HUES48 (cell line): ENCODE results near the gene PIAS2.
A peak's percentile ranks its signal among the peaks of the same experiment; 100 is the strongest.
"Not testable (repeated sequence)": the region's sequence is repeated elsewhere in the genome, so short reads cannot be mapped to it uniquely, and the experiment has no call there.

ENCODE experiments used
- H3K27ac ChIP-seq: one replicate; pipeline ENCODE4 v1.7.0; 2013; ENCODE audit warnings: low read depth, low read length, inconsistent platforms
- H3K27me3 ChIP-seq: 2 replicates; pipeline ENCODE4 v1.6.1; 2013; ENCODE audit warnings: mild to moderate bottlenecking, low read length; ENCODE audit not compliant: control insufficient read depth, insufficient read depth
- H3K36me3 ChIP-seq: 2 replicates; pipeline ENCODE4 v1.6.1; 2013; ENCODE audit warnings: low read length; ENCODE audit not compliant: control insufficient read depth, insufficient read depth
- H3K4me1 ChIP-seq: 2 replicates; pipeline ENCODE4 v1.6.1; 2013; ENCODE audit warnings: mild to moderate bottlenecking, low read length; ENCODE audit not compliant: control insufficient read depth, insufficient read depth
- H3K4me3 ChIP-seq: 2 replicates; pipeline ENCODE4 v1.5.1; 2013; ENCODE audit warnings: mild to moderate bottlenecking, low read depth, low read length
- H3K9ac ChIP-seq: 2 replicates; pipeline ENCODE4 v1.6.1; 2013; ENCODE audit warnings: mild to moderate bottlenecking, low read depth, low read length, moderate library complexity
- H3K9me3 ChIP-seq: 2 replicates; pipeline ENCODE4 v1.6.1; 2013; ENCODE audit warnings: low read length; ENCODE audit not compliant: control insufficient read depth, insufficient read depth

The PIAS2 gene

DNA sequence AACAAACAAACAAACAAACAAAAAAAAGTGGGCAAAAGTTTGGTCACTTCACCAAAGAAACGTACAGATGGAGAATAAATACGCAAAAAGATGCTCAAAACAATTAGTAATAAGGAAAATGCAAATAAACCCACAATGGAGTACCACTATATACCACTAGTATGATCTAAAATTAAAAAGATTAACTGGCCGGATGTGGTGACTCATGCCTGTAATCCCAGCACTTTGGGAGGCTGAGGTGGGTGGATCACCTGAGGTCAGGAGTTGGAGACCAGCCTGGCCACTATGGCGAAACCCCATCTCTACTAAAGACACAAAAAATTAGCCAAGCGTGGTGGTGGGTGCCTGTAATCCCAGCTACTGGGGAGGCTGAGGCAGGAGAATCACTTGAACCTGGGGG lies 84.9 kb downstream of the PIAS2 start:
- H3K9ac ChIP-seq, H3K4me3 ChIP-seq, H3K27me3 ChIP-seq, H3K4me1 ChIP-seq, H3K27ac ChIP-seq, H3K9me3 ChIP-seq: not testable (repeated sequence)
- H3K36me3 ChIP-seq: peaks cover 54% of the 10 kb centered on the region

DNA sequence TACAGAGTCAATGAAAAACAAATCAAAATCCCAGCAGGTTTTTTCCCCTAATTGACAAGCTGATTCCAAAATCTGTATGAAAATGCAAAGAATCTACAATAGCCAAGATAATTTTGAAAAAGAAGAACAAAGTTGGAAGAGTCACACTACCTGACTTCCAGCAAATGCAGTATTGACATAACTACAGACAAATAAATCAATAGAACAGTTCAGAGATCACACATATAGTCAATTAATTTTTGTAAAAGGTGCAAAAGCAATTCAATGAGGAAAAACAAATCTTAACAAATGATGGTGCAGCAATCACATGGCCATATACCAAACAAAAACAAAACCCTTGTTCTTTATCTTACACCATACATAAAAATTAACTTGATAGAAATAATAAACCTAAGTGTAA lies 85.9 kb downstream of the PIAS2 start:
- no peaks in the 10 kb centered on the region for H3K27me3 ChIP-seq
- H3K36me3 ChIP-seq: peaks cover 60% of the 10 kb centered on the region
- H3K9me3 ChIP-seq: no peaks in the 10 kb centered on the region
- H3K4me3 ChIP-seq: no peak overlapping the region
- H3K4me1 ChIP-seq: no peaks in the 10 kb centered on the region
- H3K9ac ChIP-seq: no peak overlapping the region
- H3K27ac ChIP-seq: no peak overlapping the region

DNA sequence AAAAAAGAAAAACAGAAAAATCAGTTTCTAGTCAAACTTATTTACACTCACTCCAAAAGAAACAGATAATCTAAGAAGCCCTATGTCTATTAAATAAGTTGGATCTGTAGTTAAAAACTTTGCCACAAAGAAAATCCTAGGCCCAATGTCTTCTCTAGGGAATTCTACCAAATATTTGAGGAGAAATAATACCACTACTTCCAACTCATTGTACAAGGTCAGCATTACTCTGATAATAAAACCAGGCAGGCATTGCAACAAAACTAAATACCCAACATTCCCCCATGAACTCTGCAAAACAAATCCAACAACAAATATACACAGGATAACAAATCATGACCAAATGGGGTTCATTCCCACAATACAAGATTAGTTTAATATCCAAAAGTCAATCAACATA lies 86.7 kb downstream of the PIAS2 start:
- Histone ChIP-seq H3K27ac (no peak overlapping the region), H3K4me1 (no peaks in the 10 kb centered on the region), H3K4me3 (no peak overlapping the region), H3K9ac (no peak overlapping the region), H3K9me3 (no peaks in the 10 kb centered on the region), H3K27me3 (no peaks in the 10 kb centered on the region), H3K36me3 (peaks cover 60% of the 10 kb centered on the region)

DNA sequence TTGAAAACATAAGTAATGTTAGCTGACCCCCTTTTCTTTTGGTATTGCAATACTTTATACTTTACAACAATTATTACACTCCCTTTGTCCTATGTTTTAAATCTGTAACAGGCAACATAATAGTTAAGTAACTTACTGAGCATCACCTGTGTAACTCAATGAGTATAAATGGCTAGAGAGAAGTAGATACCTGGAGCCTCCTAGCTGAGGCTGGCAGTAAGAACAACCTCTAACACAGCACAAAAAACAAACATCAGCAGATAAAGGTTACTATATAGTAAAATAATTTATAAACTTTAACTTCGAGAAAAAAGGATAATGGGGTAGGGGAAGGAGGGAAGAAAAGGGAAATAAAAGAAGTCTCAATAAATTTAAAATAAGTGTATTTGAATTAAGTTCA lies 87.4 kb downstream of the PIAS2 start:
- H3K9ac ChIP-seq: no peak overlapping the region
- no peaks in the 10 kb centered on the region for H3K9me3 ChIP-seq
- H3K27me3 ChIP-seq: no peaks in the 10 kb centered on the region
- H3K4me3 ChIP-seq: no peak overlapping the region
- H3K4me1 ChIP-seq: no peaks in the 10 kb centered on the region
- H3K27ac ChIP-seq: no peak overlapping the region
- H3K36me3 ChIP-seq: peaks cover 57% of the 10 kb centered on the region

DNA sequence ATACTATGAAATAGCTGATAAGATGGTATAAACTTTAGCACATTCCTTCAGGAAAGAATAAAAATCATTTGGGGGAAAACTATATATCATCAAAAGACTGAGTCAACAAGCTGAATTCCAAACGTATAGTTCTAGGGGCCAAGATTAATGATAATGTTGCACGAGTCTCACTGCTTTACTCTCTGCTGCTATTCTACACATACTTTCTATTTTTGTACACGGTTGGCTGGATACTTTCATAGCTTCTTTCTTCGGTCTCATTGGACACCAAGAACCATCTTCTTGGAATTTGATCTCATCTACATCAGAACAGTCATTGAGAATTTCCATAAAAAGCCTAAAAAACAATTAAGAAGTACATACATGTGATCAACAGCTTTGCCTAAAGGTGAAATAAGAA lies 87.8 kb downstream of the PIAS2 start:
- no peak overlapping the region for H3K4me3 ChIP-seq
- no peaks in the 10 kb centered on the region for H3K4me1 ChIP-seq
- peaks cover 56% of the 10 kb centered on the region for H3K36me3 ChIP-seq
- no peak overlapping the region for H3K27ac ChIP-seq
- no peak overlapping the region for H3K9ac ChIP-seq
- H3K27me3 ChIP-seq: no peaks in the 10 kb centered on the region
- no peaks in the 10 kb centered on the region for H3K9me3 ChIP-seq

DNA sequence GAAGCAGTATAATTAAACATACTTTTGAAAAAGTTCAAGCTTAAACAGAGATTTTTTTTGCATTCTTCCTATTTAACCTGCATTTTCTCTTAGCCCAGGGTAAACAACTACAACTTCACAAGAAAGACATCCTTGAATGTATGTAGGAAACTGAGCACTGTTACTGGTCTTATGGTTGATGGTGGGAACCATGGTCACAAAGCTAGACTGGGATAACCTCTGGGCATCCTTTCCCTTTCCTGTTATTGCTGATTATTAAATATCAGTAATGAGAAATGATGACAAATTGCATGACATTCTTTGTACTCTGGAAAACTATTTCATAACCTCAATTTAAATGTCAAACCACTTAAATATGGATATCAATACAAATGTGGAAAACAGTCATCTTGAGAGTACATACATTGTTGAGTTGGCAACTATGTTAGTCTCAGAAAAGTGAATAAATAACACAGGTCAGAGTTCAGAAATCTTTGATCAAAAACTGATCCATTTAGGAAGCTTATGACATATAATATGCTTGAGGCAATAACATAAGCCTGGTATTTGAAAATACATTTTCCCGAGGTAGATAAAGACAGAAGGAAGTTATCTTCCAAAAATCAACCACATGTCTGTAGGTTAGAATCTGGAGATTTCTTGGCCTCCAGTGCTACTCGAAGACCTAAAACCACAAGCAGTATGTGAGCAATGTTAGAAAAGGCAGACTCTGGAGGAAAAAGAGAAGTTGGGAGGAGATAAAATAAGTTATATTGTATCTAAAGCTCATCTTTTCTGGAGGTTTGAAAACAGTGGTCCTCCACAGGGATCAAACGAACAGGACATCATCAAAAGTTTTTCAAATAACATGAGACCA lies 95.2 kb downstream of the PIAS2 start:
- no peaks in the 10 kb centered on the region for H3K4me1 ChIP-seq
- H3K4me3 ChIP-seq: no peak overlapping the region
- H3K9ac ChIP-seq: no peak overlapping the region
- H3K9me3 ChIP-seq: no peaks in the 10 kb centered on the region
- H3K36me3 ChIP-seq: peaks cover 54% of the 10 kb centered on the region
- H3K27me3 ChIP-seq: no peaks in the 10 kb centered on the region
- no peak overlapping the region for H3K27ac ChIP-seq

DNA sequence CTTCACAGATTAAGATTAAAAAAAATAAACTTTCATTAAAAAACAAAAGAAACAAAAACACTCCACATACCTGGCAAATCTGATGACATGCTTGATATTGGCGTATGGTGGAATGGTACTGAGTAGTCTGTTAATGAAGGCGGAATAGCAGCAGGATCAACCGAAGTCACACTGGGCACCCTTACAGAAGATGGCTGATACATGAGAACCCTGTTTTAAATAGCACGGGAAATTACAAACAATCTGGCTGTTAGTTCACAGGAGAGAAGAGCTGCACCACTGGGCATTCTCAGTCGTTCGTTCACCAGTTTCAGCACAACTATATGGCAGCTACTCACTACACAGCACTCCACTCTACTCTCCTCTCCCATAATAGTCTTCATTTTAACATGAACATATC lies 96.4 kb downstream of the PIAS2 start:
- Histone ChIP-seq H3K27me3 (no peaks in the 10 kb centered on the region), H3K4me1 (no peaks in the 10 kb centered on the region), H3K4me3 (no peak overlapping the region), H3K36me3 (peaks cover 42% of the 10 kb centered on the region), H3K9ac (no peak overlapping the region), H3K9me3 (no peaks in the 10 kb centered on the region), H3K27ac (no peak overlapping the region)

DNA sequence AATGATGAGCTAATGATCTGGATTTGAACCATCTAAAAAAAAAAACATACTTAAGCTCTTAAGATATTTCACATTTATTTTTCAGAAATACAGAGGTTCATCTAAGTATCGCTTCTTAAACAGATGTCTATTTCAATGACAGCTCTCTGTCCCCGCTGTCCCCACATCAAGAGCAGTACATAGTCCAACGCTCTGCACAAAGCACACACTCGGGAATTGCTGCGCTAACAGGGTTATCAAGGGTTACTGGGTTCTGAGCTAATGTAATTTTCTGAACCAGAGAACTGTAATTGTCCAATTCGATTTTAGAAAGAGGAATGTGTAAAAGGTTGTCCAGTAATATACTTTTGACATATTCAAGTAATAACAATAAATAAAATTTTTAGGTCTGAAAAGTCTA lies 101.6 kb downstream of the PIAS2 start:
- Histone ChIP-seq H3K27ac (no peak overlapping the region), H3K36me3 (peaks cover 25% of the 10 kb centered on the region), H3K4me1 (peaks cover 11% of the 10 kb centered on the region), H3K27me3 (no peaks in the 10 kb centered on the region), H3K9me3 (no peaks in the 10 kb centered on the region), H3K9ac (no peak overlapping the region), H3K4me3 (no peak overlapping the region)

DNA sequence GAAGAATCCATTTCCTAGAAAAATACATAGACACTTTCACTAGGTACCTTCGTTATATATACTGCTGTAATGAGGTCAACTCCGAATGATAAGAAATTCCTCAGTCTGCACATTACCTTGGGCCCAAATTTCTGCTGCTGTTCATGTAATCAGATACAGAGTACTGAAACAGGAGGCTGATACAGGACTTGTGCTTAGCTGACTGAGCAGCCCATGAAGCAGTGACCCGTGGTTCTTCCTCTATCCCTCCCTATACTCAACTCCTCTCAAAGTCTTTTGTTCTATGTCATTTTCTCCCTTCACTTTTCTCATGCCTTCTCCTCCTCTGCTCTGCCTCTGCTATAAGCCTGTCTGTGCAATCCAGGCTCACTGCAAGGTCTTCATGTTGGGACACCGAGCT lies 102.9 kb downstream of the PIAS2 start:
- Histone ChIP-seq H3K27ac (no peak overlapping the region), H3K9me3 (no peaks in the 10 kb centered on the region), H3K36me3 (peaks cover 17% of the 10 kb centered on the region; the same call in 1 of the 2 replicates), H3K27me3 (no peaks in the 10 kb centered on the region), H3K4me1 (peaks cover 16% of the 10 kb centered on the region), H3K4me3 (no peak overlapping the region), H3K9ac (no peak overlapping the region)

DNA sequence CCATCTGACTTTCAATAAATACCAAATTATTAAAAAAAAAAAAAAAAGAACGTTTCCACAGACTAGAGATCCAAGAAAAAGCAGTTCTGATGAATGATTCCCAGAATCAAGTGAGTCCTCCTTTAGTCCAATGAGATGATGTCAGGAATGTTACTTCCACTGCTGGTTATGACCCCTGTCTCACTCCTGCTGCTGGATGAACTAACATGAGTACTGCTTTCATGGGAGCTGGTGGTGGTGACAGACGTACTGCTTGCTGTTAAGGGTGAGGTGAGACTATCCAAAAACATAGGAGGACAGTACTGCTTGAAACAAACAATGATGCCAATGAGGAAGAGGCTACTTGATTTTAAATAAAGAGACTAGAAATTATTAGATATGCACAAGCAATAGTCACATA lies 105.0 kb downstream of the PIAS2 start:
- Histone ChIP-seq H3K9ac (no peak overlapping the region), H3K27ac (no peak overlapping the region), H3K4me3 (no peak overlapping the region), H3K4me1 (peaks cover 16% of the 10 kb centered on the region), H3K36me3 (0 out of 2 replicates have a peak, but pooled peaks cover under 1% of the 10 kb centered on the region), H3K27me3 (no peaks in the 10 kb centered on the region), H3K9me3 (no peaks in the 10 kb centered on the region)

DNA sequence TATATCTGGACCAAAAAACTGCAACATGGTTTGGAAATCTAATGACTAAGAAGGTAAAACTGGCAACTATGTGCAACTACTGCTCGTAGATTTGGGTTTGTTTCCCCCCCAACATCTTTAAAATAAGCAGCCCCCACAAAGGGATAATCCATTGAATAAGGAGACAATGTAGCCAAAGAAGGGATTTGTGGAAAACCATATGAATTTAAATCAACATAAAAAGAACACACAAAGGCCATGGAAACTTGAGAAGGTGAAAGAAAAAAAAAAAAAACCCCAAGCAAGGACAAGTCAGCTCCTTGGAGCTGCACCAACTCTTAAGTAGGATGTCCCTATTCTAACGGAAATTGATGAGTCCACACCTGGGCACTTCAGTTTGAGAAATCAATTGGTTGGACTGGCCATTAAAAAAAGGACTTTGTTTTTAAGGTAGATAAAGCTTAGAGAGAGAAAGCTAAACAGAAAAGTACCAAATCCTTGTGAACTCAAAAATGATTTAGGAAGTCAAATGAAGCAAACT lies 106.8 kb downstream of the PIAS2 start:
- peak overlapping the region; percentile 31 for H3K27ac ChIP-seq

More for the DNA sequence above, 106.8 kb downstream of the PIAS2 start:
- H3K4me3 ChIP-seq: no peak overlapping the region
- H3K9ac ChIP-seq: no peak overlapping the region; the same call in 1 of the 2 replicates
- no peaks in the 10 kb centered on the region for H3K36me3 ChIP-seq
- peaks cover 16% of the 10 kb centered on the region for H3K4me1 ChIP-seq
- H3K9me3 ChIP-seq: no peaks in the 10 kb centered on the region
- no peaks in the 10 kb centered on the region for H3K27me3 ChIP-seq
